Lower leg skin (tissue), 3 donors: Measurements from ENCODE around the gene FAM53A.

Source experiments
- POLR2A ChIP-seq, 2 donors: fragments of 450-650 bp; IDR thresholded peaks; one replicate each; pipeline ENCODE4 v1.6.1; 2016 to 2017; ENCODE audit warnings: antibody characterized with exemption in 2 of 2, mild to moderate bottlenecking in 1 of 2, moderate library complexity in 1 of 2
- TF ChIP-seq, protein P1 (sequence below), 3 donors: fragments of 450-650 bp; IDR thresholded peaks; one replicate each; pipeline ENCODE4 v1.5.1; 2016; ENCODE audit warnings: antibody characterized with exemption in 3 of 3, mild to moderate bottlenecking in 3 of 3, moderate library complexity in 2 of 3

DNA sequence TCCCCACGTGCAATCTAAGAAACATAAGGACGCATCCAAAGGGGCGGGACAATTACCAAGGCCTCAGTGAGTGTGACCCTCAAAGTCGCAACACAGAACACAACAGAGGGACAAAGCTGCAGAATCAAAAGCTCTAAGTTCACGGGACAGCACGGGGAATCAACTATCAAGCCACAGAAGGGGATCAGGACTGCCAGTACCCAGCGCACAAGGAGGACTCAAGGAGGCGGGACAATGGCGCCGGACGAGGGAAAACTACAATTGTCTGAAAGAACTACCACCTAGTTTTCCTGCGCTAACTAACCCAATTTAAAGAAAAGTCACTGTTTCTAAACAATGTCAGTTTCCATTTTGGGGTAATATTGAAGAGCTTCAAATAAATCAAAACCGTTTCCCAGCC, 1.3 kb downstream of the FAM53A start:
- TF ChIP-seq, protein P1, sequence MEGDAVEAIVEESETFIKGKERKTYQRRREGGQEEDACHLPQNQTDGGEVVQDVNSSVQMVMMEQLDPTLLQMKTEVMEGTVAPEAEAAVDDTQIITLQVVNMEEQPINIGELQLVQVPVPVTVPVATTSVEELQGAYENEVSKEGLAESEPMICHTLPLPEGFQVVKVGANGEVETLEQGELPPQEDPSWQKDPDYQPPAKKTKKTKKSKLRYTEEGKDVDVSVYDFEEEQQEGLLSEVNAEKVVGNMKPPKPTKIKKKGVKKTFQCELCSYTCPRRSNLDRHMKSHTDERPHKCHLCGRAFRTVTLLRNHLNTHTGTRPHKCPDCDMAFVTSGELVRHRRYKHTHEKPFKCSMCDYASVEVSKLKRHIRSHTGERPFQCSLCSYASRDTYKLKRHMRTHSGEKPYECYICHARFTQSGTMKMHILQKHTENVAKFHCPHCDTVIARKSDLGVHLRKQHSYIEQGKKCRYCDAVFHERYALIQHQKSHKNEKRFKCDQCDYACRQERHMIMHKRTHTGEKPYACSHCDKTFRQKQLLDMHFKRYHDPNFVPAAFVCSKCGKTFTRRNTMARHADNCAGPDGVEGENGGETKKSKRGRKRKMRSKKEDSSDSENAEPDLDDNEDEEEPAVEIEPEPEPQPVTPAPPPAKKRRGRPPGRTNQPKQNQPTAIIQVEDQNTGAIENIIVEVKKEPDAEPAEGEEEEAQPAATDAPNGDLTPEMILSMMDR (IDR thresholded peaks at IDR 0.05): no peak
- no peak for TF ChIP-seq POLR2A (IDR thresholded peaks at IDR 0.05)
